Thyroid gland (tissue), 4 donors: ENCODE measurements around the gene DDX21.
"Not testable (repeated sequence)": the region's sequence is repeated elsewhere in the genome, so short reads cannot be mapped to it uniquely, and the experiment has no call there.

Experiments used
- POLR2A ChIP-seq, 2 donors: fragments of 450-650 bp; IDR thresholded peaks; one replicate each; pipeline ENCODE4 v1.6.1; 2017; ENCODE audit warnings: antibody characterized with exemption in 2 of 2, mild to moderate bottlenecking in 2 of 2, moderate library complexity in 1 of 2
- TF ChIP-seq, protein P1 (sequence below), 6 experiments: fragments of 200-600 bp in 3 of 6; fragments of 450-650 bp in 3 of 6; sonication (generic) in 3 of 6; IDR thresholded peaks; one replicate each; pipeline ENCODE4 v1.5.1; 2016 to 2019; ENCODE audit warnings: antibody characterized with exemption in 6 of 6, mild to moderate bottlenecking in 2 of 6, inconsistent platforms in 1 of 6, moderate library complexity in 1 of 6

DNA sequence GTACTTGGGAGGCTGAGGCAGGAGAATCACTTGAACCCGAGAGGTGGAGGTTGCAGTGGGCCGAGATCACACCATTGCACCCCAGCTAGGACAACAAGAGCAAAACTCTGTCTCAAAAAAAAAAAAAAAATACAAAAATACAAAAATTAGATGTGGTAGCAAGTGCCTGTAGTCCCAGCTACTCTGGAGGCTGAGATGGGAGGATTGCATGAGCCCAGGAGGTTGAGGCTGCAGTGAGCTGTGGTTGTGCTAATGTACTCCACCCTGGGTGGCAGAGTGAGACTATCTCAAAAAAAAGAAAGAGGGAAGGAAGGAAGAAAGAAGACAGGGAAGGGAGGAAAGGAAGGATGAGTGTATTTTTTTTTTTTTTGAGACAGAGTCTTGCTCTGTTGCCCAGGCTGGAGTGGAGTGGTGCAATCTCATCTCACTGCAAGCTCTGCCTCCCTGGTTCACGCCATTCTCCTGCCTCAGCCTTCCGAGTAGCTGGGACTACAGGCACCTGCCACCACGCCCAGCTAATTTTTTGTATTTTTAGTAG is 20.0 kb downstream of the DDX21 start:
- TF ChIP-seq, protein P1, sequence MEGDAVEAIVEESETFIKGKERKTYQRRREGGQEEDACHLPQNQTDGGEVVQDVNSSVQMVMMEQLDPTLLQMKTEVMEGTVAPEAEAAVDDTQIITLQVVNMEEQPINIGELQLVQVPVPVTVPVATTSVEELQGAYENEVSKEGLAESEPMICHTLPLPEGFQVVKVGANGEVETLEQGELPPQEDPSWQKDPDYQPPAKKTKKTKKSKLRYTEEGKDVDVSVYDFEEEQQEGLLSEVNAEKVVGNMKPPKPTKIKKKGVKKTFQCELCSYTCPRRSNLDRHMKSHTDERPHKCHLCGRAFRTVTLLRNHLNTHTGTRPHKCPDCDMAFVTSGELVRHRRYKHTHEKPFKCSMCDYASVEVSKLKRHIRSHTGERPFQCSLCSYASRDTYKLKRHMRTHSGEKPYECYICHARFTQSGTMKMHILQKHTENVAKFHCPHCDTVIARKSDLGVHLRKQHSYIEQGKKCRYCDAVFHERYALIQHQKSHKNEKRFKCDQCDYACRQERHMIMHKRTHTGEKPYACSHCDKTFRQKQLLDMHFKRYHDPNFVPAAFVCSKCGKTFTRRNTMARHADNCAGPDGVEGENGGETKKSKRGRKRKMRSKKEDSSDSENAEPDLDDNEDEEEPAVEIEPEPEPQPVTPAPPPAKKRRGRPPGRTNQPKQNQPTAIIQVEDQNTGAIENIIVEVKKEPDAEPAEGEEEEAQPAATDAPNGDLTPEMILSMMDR (IDR thresholded peaks at IDR 0.05) = not testable (repeated sequence)
- TF ChIP-seq POLR2A (IDR thresholded peaks at IDR 0.05) = not testable (repeated sequence)
